T-helper 9 cell (primary cell): ENCODE measurements around the gene MYOF.
"Not testable (repeated sequence)": the region's sequence is repeated elsewhere in the genome, so short reads cannot be mapped to it uniquely, and the experiment has no call there.

Experiments used
- DNase-seq: peaks from one replicate; pipeline ENCODE4 v3.0.0-alpha.2; 2020

Gene MYOF

DNA sequence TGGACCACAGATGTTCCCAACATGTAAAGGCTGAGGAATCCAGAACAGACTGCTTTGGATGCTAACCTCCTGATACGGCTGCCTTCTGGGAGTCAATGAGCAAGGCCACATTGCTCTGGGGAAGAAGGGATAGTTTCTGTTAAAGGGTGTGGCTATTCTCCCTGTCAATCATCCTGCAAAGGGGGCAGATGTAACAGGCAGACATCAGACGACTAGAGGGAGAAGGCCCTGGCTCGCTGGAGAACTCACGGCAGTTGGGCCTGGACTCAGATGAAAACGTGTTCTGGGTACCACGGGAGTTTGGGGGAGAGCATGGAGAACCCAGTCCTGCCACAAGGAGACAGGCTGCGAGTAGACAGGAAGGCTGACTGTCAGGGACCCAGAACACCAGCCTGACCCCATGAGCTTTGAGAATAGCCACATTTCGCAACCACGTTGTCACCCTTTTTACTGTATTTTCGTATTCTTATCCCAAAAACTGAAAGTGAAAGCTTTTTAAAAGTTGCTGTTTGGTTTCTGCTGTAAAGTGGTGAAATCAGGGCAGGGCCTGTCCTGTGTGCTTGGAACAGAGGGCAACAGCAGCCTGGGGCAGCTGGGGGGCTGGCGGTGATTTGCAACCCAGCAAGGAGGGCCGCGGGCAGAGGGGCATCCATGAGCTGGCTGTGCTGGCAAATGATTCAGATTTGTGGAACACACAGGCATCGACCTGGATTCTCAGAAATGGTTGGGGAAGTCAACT is 95.3 kb downstream of the MYOF start:
- no peak for DNase-seq

GRCh38 chr10:93385345-93385744 is 96.8 kb downstream of the MYOF start:
- no peak for DNase-seq

GRCh38 chr10:93384006-93384405 is 98.1 kb downstream of the MYOF start:
- DNase-seq: no peak

DNA sequence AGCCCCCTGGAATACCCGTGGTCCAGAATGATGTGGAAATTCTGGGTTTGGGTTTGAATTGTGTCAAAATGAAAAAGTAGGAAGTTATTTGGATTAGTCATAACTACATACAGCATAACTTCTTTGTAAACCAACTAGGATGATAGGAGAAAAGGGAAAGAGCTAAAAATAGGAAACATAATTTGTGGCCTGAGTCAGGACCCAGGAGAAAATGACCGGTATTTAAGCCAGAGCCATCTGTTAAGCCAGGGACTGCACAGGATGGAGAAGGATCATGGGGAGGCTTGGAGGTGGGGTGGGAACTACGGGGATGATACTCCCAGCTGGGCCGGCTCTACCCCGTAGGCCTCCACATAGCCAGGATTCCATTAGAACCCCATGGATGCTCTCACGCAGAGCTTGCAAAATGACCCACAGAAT is 98.6 kb downstream of the MYOF start:
- DNase-seq: no peak

GRCh38 chr10:93379731-93380575 is 102.2 kb downstream of the MYOF start:
- DNase-seq: no peak

GRCh38 chr10:93378997-93379730 is 103.0 kb downstream of the MYOF start:
- no peak for DNase-seq

DNA sequence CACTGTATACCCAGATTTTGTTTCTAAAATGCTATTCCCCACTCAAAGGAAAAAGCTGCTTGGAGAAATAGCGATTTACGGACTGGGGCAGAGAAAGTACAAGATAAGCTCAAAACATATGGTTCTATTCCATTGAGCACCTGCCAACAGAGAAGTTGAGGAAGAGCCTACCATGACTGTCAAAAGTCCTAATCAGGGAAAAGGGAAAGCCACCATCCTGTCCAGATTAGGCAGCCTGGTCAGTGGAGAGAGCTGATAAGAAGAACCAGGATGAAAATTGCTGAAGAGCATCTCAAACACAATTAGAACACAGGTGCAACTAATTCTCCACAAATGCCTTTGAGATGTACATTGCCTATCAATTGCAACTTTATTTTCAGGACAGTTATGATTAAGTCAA is 104.1 kb downstream of the MYOF start:
- no peak for DNase-seq

DNA sequence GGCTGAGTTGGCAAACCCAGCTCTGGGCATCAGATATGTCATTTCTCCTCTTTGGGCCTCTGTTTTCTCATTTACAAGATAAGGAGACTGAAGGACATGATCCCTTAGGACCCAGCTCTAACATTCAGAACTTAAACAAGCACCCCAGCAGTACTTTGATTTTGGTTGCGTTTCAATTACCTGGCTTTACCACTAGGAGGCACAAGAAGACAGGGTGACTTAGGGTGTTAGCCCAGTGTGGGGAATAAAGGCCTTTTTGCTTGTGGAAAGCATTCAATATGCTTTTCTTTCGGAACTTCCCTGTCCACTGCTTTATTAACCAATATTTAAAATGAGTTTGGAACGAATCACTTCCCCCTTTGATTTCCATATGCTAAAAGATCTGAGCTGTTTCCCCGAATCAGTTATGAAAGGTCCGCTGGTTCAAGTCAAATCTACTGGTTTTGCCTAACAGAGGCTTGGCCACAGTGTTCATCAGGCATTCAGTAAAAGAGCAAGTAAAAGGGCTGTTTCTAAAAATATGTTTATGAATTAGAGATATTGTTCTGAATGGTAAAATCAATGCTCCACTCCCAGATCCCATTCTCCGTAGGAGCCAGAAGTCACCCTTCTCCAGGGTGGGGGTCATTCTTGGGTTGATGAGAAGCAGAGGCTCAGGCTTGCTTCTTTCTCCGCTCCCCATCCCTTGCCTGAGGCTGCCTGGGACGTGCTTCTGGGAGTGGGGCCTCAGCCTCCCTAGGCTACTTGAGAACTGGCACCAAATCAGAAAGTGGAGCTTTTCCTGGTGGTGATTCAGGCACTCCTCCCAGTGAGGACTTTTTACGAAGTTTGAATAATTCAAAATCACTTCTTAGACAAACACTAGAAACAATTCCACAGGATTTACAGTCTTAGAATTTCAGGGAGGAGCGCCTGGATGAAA is 105.5 kb downstream of the MYOF start:
- no peak for DNase-seq

GRCh38 chr10:93370961-93371360 is 111.2 kb downstream of the MYOF start:
- DNase-seq: no peak

- DNase-seq: no peak
Measured at GRCh38 chr10:93369588-93370164, 112.5 kb downstream of the MYOF start.

DNA sequence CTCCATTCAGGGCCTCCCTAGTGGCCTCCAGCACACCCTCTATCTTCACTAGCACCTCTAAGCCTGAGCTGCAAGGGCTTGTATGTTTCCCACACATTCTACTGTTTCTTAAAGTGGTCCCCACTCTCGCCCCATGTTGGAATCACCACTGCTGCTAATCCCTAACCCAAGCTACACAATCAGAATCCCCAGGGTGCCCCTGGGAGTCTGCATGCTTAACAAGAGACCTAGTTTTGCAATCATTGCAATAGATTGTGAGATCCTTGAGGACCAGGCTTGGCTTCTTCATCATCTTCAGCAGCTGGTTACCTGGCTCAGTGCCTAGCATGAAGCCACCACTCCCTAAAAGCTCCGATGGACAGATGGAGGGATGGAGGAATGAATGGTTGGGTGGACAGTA is 113.9 kb downstream of the MYOF start:
- DNase-seq: no peak

DNA sequence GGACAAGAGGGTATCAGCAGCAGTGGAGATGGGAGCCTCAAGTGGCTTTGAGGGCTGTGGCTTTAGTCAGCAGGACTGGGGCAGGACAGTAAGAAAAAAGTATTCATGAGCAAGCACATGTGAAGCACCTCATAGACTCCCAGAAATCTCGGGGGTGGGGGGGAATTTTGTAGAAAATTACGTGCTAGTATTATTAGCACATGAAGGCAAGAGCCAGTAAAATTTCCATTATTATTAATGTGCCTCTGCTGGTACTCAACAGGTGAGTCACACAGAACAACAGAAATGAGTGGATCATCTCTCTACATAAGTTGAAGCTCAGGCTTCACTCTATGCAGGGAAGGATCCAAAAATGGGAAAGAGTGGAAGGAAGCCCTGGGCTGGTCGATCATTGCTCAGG is 114.5 kb downstream of the MYOF start:
- DNase-seq: no peak

DNA sequence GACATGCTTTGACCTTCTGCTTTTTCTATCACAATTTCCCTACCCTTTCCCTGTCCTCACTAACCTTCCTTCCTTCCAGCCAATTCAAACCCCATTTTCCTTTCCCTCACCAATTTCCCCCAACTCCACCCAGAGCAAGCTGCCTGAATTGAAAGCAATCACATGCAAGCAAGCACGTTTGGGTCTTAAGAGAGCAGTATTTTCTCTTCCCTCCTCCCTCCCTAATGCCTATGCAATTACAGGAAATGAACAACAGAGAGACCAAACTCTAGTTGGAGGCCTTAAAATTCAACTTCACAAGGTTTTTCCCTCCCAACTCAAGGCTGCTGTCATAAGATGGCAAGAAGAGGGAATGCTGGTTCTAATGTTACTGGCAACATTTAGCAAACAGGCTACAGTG is 117.2 kb downstream of the MYOF start:
- no peak for DNase-seq

GRCh38 chr10:93363891-93364648 is 118.1 kb downstream of the MYOF start:
- no peak for DNase-seq

- DNase-seq: not testable (repeated sequence)
Measured at GRCh38 chr10:93358398-93358797, 123.7 kb downstream of the MYOF start.

- DNase-seq: no peak
Measured at GRCh38 chr10:93357680-93358079, 124.5 kb downstream of the MYOF start.

GRCh38 chr10:93356516-93356915 is 125.6 kb downstream of the MYOF start:
- no peak for DNase-seq

DNA sequence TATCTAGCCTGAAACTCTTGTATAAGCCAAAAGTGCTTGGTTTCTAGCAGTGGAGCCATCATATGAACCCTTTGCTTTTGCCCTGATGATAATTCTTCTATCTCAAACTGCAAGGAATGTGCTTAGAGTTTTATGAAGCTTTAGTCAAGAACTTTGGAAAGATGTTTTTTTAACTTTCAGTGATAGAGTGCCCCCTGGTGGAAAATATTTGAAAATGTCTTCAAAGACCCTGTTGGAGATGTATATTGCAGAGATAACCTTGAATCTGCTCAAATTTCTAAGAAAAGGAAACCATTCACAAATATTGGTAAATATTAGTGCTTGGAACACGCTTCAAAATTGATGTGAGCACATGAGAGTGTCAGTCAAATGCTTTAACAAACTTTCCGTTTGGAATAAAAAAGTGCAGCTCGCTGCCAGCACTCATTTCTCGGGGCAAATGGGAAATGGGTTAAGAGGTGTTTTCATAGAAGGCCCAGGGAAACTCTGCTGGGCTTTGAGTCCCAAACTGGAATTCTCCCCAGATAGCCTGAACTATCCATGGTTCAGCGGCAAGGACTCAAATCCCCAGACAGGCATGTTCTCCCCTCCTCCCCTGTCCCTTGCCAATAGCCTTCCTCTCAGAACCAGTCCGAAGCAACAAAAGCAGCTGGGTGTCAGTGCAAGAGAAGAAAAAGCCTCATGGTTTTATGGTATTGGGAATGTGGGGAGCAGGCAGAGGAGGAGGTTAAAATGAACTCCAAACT is 129.3 kb downstream of the MYOF start:
- DNase-seq: no peak

DNA sequence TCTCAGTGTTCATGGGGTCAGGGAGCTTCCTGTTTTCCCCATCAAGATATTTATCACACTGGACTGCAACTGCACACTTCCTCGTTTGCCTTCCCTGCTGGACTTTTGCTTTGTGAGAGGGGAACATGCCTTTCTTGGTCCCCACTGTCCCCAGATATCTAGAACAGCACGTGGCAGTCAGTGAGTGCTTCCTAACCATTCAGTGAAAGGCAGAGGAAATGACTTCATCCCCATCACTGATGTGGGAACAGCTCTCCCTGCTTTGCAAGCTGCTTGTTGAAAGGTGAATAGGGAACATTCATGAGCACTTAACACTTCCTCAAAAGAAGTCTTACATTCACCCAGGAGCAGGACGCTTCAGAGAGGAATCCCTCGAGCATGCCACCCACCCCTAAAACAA is 135.4 kb downstream of the MYOF start:
- DNase-seq: no peak

- DNase-seq: no peak
Measured at GRCh38 chr10:93346108-93346507, 136.0 kb downstream of the MYOF start.
